Breast epithelium (tissue), 4 donors: ENCODE results near the gene ALKBH5. TPM values are rescaled to one million over a fixed set of nuclear protein-coding genes. Genes with fewer than 3 reads are reported as not detected.

Source experiments
- DNase-seq, 2 donors: peaks; one replicate each; pipeline ENCODE4 v3.0.0-alpha.2; 2019; ENCODE audit warnings: low spot score in 2 of 2
- H3K27ac ChIP-seq, 2 donors: fragments of 200-600 bp; sonication (generic) in 1 of 2; one replicate each; pipeline ENCODE4 v1.5.1; 2016 to 2019; ENCODE audit warnings: mild to moderate bottlenecking in 1 of 2
- H3K27me3 ChIP-seq, 2 donors: fragments of 200-600 bp; sonication (generic) in 1 of 2; one replicate each; pipeline versions ENCODE4 v1.5.1 to v1.6.0; 2017 to 2019; ENCODE audit warnings: control low read depth in 1 of 2, mild to moderate bottlenecking in 1 of 2
- H3K36me3 ChIP-seq: fragments of 200-600 bp; one replicate; pipeline ENCODE4 v1.5.1; 2019
- H3K4me1 ChIP-seq, 2 donors: fragments of 200-600 bp; sonication (generic); one replicate each; pipeline ENCODE4 v1.5.1; 2016 to 2019; ENCODE audit warnings: control low read depth in 1 of 2
- H3K4me3 ChIP-seq, 3 donors: fragments of 200-600 bp; sonication (generic); 1 replicate in 2 of 3; 2 replicates in 1 of 3; pipeline ENCODE4 v1.5.1; 2016 to 2019; ENCODE audit warnings: mild to moderate bottlenecking in 3 of 3, moderate library complexity in 2 of 3
- H3K9me3 ChIP-seq, 2 donors: fragments of 200-600 bp; sonication (generic) in 1 of 2; one replicate each; pipeline ENCODE4 v1.5.1; 2016 to 2019; ENCODE audit warnings: control low read depth in 1 of 2
- POLR2A ChIP-seq: fragments of 450-650 bp; IDR thresholded peaks from one replicate; pipeline ENCODE4 v1.6.1; 2016; ENCODE audit warnings: antibody characterized with exemption, mild to moderate bottlenecking, moderate library complexity
- POLR2AphosphoS5 ChIP-seq, 3 donors: sonication (generic); formaldehyde crosslinking; IDR thresholded peaks; one replicate each; pipeline ENCODE4 v1.6.1; 2017; ENCODE audit warnings: antibody characterized with exemption in 3 of 3
- intact Hi-C: fragments of 100-400 bp; cut with DNase I; formaldehyde crosslinking; loops from one replicate; pipeline ENCODE4 v1.15.1; 2023; ENCODE audit warnings: low total_unique reads
- total RNA-seq, 3 donors: library from RNA; depleted of rRNA; stranded (reverse); fragments of >200 nt; gene quantifications; one replicate each; pipeline ENCODE4 v1.1.0, GENCODE V29; 2016
- TF ChIP-seq, protein P1 (sequence below), 3 donors: fragments of 450-650 bp; IDR thresholded peaks; one replicate each; pipeline ENCODE4 v1.5.1; 2016 to 2017; ENCODE audit warnings: antibody characterized with exemption in 3 of 3, mild to moderate bottlenecking in 3 of 3, moderate library complexity in 3 of 3

The ALKBH5 gene
- total RNA-seq, 3 donors from 2014 or later: 80.0 to 90.0 (median 82.3) TPM

- intact Hi-C loops: loop anchor here (2.0 to 10.0 kb wide), 2 partner anchors 22 to 366 kb away; partner anchors contain the start of gene SREBF1
- H3K4me1 ChIP-seq: no peaks in the 10 kb centered on the region
Observed at GRCh38 chr17:18201108-18201507, 17.5 kb downstream of the ALKBH5 start.

DNA sequence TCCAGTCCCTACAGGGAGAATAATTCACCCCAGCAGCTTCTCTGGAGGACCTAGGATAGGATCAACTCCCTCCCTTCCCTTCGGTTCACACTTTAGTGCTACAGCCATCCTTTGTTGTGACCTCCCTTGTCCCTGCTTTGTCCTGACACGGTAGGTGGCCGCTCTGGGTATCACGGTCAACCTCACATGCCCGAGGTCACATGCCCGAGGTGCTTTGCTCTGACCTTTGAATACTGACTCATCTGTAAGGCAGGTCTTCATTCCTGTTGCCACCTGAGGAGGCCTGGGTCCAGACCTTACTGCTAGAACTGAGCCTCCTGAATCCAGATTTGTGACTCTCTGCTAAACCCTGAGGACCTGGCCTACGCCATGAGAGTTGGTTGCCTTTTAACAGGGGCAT lies 19.7 kb downstream of the ALKBH5 start:
- no peaks in the 10 kb centered on the region for H3K9me3 ChIP-seq
- no peak for TF ChIP-seq POLR2AphosphoS5 (IDR thresholded peaks at IDR 0.05)
- TF ChIP-seq, protein P1, sequence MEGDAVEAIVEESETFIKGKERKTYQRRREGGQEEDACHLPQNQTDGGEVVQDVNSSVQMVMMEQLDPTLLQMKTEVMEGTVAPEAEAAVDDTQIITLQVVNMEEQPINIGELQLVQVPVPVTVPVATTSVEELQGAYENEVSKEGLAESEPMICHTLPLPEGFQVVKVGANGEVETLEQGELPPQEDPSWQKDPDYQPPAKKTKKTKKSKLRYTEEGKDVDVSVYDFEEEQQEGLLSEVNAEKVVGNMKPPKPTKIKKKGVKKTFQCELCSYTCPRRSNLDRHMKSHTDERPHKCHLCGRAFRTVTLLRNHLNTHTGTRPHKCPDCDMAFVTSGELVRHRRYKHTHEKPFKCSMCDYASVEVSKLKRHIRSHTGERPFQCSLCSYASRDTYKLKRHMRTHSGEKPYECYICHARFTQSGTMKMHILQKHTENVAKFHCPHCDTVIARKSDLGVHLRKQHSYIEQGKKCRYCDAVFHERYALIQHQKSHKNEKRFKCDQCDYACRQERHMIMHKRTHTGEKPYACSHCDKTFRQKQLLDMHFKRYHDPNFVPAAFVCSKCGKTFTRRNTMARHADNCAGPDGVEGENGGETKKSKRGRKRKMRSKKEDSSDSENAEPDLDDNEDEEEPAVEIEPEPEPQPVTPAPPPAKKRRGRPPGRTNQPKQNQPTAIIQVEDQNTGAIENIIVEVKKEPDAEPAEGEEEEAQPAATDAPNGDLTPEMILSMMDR (IDR thresholded peaks at IDR 0.05): no peak
- no peak for TF ChIP-seq POLR2A
- H3K27ac ChIP-seq: no peak overlapping the region
- H3K36me3 ChIP-seq: peaks cover 7% of the 10 kb centered on the region
- no peaks in the 10 kb centered on the region for H3K27me3 ChIP-seq
- H3K4me1 ChIP-seq: no peaks in the 10 kb centered on the region
- intact Hi-C loops: loop anchor here (10.0 kb wide), 1 partner anchor 369 kb away; the partner anchor contains the start of gene SREBF1
- H3K4me3 ChIP-seq: no peak overlapping the region
- no peak for DNase-seq

More at GRCh38 chr17:18201108-18201507, 17.5 kb downstream of the ALKBH5 start:
- Histone ChIP-seq H3K27me3 (no peaks in the 10 kb centered on the region), H3K4me3 (no peak overlapping the region), H3K9me3 (no peaks in the 10 kb centered on the region), H3K36me3 (no peaks in the 10 kb centered on the region), H3K27ac (no peak overlapping the region)
- no peak for TF ChIP-seq POLR2A
- TF ChIP-seq, protein P1 (IDR thresholded peaks at IDR 0.05): no peak
- no peak for TF ChIP-seq POLR2AphosphoS5 (IDR thresholded peaks at IDR 0.05)
- DNase-seq: no peak

GRCh38 chr17:18205861-18206260 lies 22.2 kb downstream of the ALKBH5 start:
- Histone ChIP-seq H3K4me3 (no peak overlapping the region), H3K36me3 (peaks cover 14% of the 10 kb centered on the region), H3K27me3 (no peaks in the 10 kb centered on the region), H3K9me3 (no peaks in the 10 kb centered on the region), H3K27ac (no peak overlapping the region), H3K4me1 (no peaks in the 10 kb centered on the region)
- intact Hi-C loops: loop anchor here (10.0 kb wide), 1 partner anchor 371 kb away; the partner anchor contains the start of gene SREBF1
- DNase-seq: no peak
- no peak for TF ChIP-seq POLR2AphosphoS5 (IDR thresholded peaks at IDR 0.05)
- TF ChIP-seq, protein P1 (IDR thresholded peaks at IDR 0.05): no peak
- no peak for TF ChIP-seq POLR2A

DNA sequence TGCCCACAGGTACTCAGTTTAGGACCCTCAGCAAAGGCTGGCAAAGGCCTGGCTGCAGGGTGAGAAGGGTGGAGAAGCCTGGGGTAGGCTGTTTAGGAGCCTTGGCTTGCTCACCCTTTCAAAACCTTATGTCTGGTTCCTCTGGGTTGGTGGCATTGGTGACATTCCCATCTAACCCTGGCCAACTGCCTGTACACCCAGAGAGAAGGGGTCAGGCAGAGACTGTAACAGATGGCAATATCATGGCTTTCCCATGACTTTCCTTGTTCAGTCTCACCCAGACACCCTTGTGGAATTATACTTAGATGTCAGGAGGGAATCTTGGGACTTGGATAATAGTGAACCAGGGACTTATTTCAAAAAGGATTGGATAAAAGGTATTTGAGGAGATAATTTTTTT lies 23.3 kb downstream of the ALKBH5 start:
- TF ChIP-seq, protein P1 (IDR thresholded peaks at IDR 0.05): no peak
- no peak for TF ChIP-seq POLR2A
- TF ChIP-seq POLR2AphosphoS5 (IDR thresholded peaks at IDR 0.05): no peak
- Histone ChIP-seq H3K4me1 (no peaks in the 10 kb centered on the region), H3K36me3 (peaks cover 14% of the 10 kb centered on the region), H3K9me3 (no peaks in the 10 kb centered on the region), H3K27me3 (no peaks in the 10 kb centered on the region), H3K4me3 (no peak overlapping the region), H3K27ac (no peak overlapping the region)
- intact Hi-C loops: loop anchor here (10.0 kb wide), 1 partner anchor 372 kb away; the partner anchor contains the start of gene SREBF1
- no peak for DNase-seq

DNA sequence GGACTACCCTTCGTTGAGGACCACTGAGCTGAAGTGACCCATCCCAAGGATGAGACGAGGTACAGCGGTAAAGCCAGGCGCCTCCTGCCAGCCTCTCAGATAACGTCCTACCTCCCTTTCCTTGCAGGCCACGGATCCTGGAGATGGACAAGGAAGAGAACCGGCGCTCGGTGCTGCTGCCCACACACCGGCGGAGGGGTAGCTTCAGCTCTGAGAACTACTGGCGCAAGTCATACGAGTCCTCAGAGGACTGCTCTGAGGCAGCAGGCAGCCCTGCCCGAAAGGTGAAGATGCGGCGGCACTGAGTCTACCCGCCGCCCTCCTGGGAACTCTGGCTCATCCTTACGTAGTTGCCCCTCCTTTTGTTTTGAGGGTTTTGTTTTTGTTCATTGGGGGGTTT lies 24.5 kb downstream of the ALKBH5 start:
- H3K4me1 ChIP-seq: no peaks in the 10 kb centered on the region
- H3K27ac ChIP-seq: no peak overlapping the region
- no peaks in the 10 kb centered on the region for H3K9me3 ChIP-seq
- TF ChIP-seq, protein P1 (IDR thresholded peaks at IDR 0.05): no peak
- TF ChIP-seq POLR2A (no peak), POLR2AphosphoS5 (IDR thresholded peaks at IDR 0.05) (no peak)
- H3K27me3 ChIP-seq: no peaks in the 10 kb centered on the region
- no peak overlapping the region for H3K4me3 ChIP-seq
- intact Hi-C loops: loop anchor here (10.0 kb wide), 1 partner anchor 373 kb away; the partner anchor contains the start of gene SREBF1
- peaks cover 14% of the 10 kb centered on the region for H3K36me3 ChIP-seq
- DNase-seq: no peak
